Dermis microvascular lymphatic vessel endothelial cell (primary cell): ENCODE results near the gene NAA60. TPM values are rescaled to one million over a fixed set of nuclear protein-coding genes. Genes with fewer than 3 reads are reported as not detected.

ENCODE experiments used
- DNase-seq, 2 donors: peaks; one replicate each; pipeline versions ENCODE4 v3.0.0 to v3.0.0-alpha.2; 2010; ENCODE audit warnings: low read depth in 2 of 2
- total RNA-seq: library from RNA; depleted of rRNA; stranded (reverse); fragments of >200 nt; gene quantifications from 2 replicates; pipeline ENCODE4 v1.2.1, GENCODE V29; 2014

Gene NAA60
- total RNA-seq, 1 donor from 2014 or later: 6.8 TPM

DNA sequence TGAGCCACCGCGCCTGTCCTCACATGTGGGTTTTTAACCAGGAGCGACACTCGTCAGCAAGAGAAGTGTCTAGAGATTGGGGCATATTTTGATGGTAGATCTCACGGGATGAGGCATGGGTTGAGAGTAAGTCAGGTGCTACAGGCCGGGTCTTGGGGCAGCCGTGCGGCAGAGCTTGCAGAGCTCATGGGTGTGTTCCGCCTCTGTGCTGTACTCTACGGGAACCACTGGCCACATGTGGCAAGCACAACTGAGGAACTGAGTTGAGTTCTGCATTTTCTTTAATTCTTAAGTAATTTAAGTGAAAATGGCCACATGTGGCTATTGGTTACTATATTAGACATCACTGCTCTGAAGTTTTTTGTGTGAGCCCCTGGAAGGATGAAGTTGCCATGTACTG is 66.9 kb downstream of the NAA60 start:
- no peak for DNase-seq

DNA sequence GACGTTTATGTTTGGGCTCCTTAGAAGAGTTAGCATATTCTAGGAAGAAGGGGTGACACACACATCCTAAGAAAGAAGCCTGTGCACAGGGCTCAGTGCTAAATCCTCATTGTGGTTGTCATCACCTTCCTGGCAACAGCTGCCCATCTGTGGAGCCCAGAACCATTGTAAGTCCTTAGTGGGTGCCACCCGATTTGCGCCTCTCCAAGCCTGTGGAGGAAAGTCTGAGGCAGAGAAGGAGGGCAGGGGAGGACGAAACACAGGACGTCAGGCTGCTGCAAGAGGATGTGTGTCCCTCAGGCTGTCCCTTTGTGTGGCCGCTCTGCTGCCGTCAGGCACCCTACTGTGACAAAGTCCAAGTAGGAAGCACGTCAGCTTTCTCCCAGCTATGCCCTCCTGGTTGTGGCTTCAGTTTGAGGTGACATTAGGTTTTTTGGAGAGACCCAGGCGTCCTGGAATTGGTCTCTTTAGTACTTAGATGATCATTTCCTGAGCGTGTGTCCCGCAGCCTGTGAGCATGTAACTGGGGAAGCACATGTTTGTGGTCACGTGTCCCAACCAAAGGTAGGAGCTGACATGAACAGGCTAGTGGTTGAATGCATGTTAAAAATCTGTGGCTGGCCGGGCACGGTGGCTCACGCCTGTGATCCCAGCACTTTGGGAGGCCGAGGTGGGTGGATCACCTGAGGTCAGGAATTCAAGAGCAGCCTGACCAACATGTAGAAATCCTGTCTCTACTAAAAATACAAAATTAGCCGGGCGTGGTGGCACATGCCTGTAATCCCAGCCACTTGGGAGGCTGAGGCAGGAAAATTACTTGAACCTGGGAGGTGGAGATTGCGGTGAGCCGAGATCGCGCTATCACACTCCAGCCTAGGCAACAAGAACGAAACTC is 68.1 kb downstream of the NAA60 start:
- no peak for DNase-seq

DNA sequence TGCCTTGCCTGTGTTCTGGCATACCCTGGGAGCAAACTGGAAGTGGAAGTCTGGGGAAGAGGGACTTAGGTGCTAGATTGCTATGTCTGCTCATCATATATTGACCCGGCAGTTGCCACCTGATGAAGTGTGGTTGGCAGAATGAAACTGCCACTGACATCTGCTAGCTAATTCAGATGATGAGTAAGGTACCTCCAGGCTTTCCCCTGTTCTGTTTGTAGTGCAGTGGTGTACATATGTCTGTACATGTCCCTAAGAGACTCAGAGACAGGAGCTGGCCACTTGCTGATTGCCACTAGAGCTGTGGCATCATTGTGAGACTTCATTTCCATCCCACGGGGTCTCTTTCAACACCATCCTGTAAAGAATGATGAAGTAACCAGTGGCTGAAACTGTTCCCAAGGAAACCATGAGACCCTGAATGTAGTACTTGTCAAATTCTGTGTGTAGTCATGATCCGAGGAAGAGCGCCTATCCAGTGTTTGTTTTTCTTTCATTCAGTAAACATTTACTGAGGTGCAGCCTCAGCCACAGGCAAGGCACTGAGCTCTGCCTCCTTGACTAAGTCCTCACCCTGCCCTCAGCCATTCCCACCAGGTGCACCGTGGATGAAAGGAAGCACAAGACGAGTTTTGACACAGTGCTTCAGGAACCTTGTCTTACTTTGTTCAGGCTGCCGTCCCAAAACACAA is 70.6 kb downstream of the NAA60 start:
- no peak for DNase-seq

DNA sequence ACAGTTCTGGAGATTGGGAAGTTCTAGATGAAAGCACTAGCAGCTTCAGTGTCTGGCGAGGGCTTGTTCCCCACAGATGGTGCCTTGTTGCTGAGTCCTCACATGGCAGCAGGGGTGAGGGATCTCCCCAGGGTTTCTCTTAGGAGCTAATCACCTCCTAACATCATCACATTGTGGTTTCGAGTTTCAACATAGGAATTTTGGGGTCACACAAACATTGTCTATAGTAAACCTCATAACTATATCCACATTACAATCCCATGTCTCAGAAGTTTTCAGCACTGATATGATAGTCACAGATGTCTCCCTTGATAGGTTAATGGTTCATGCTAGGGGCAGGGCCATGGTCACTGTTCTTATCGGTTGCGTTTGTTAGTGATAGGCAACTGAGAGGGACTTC is 71.1 kb downstream of the NAA60 start:
- DNase-seq: no peak

DNA sequence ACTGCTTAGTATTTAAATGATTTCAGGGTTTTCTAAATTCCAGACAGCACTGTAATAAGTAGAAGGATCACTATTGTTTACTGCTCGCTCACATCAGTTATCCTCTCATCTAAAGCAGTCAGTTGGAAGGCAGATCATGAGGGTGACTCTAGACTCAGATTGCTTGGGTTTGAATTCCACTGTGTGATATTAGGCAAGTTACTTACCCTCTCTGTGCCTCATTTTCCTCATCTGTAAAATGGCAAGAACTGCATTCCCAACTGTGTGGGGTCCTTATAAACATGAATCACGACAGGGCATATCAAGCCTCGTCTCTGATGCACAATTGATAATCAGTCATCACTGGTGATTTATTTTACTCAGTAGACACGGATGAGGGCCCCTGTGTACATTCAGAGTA is 72.4 kb downstream of the NAA60 start:
- no peak for DNase-seq

DNA sequence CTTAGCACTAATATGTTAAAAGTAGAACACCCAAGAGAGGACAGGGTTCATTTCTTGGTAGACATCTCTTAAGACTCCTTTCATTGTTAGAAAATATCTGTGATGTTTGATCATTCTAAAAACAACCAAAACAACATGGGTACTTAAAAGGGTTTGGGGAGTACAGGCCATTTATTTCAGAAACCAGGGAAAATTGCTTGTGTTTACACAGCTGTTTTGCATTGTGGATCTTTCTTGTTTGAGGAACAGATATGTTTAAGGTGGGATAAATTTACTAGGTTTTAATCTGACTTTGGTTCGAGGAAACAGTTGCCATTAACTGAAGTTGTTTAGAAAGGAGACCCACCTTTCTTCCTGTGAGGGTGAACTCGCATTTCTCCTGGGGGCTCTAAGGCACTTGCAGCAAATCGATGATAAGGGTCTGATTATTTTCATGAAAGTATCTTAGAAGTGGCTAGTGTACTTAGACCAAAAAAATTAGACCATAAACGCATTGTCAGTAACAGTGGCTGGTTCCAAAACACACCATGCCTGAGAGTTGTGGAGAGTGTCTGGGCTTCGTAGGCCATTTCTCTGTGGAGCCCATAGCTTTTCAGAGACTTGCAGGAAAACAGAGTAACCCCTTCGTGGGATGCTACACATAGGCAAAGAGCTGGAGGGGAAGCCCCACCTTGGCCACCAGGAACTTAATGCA is 75.0 kb downstream of the NAA60 start:
- no peak for DNase-seq

DNA sequence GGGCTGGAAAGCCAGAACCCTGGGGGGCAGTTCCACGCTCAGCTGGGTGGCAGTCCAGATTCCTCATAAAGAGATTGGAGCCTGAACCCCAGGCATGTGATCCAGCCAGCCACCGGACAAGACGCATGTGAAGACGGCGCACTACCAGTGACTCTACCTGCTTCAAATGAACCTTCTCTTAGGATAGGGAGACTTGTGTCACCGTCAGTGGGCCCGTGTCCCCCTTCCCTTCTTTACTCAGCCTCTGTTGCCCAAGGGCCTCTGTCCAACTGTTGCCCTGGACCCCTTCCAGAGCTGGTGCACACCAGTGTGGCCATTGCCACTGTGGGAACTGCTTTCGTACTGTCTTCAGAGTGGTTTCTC is 75.5 kb downstream of the NAA60 start:
- DNase-seq: no peak

DNA sequence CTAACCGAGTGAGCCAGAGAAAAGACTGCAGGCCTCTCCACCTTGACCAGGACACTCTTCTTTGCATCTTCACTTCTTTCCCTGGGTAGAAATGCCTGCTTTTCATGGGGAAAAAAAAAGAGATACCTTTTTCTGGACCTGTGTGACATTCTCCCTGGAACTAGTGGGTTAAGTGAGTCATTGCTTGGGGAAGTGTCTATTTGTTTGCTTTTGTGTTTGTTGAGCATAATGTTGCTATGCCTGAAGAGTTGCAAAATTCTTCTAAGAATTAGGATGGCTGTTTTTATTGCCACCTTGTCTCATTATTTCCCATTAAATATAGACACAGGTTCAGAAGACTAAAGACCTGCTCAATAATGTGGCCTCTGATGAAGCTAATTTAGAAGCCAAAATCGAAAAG is 76.1 kb downstream of the NAA60 start:
- DNase-seq: no peak

DNA sequence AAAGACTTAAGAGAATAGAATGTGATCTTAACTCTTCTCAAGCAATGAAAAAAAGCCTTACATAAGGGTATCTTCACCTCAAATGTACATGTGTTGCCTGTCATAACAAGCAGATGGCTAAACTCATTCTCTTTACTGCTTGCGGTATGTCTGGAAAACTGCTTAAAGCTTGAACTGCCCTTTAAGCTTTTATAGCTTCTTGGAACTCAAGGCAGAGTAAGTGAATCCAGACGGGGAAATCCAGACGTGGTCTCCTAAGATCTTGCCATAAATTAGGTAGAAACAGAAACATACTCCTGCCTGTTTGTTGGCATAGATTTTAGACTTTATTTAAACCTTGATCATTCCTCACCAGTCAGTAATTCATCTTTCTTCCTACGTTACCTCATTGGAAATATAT is 76.9 kb downstream of the NAA60 start:
- DNase-seq: no peak

DNA sequence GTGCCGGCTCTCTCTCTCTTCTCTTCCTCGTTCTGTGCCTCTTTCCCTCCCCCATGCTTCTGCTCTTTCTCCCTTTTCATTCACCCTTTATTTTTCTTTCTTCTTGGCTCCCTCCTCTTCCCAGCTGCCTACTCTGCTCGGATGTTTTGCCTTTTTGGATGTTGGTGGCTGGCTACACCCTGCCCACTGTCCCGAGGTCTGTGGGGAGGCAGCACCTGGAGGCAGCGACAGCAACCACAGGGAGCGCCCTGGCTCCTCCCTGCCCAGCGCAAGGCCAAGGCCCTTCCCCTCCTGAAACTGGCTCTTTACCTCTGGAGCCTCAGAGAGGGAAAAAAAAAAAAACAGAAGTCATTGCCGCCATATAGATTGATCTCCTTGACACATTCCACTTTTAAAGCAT is 77.4 kb downstream of the NAA60 start:
- DNase-seq: no peak

DNA sequence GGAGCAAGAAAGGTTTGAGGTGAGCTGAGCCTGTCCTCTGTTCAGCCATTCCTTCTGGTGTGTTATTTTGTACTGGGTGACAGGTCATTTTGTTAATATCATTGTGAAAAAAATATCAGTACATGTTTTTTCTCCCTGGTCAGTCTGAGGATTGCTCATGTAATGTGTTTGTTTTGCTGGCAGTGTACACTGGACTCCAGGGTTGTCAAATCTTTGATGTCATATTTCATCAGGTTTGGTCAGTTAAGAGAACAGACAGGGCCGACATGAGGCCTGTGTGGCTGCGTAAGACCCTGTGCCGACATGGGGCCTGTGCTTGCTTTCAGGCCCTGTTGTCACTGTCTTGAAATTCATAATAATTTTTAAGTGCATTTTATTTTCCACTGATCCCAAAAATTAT is 79.8 kb downstream of the NAA60 start:
- DNase-seq: no peak

DNA sequence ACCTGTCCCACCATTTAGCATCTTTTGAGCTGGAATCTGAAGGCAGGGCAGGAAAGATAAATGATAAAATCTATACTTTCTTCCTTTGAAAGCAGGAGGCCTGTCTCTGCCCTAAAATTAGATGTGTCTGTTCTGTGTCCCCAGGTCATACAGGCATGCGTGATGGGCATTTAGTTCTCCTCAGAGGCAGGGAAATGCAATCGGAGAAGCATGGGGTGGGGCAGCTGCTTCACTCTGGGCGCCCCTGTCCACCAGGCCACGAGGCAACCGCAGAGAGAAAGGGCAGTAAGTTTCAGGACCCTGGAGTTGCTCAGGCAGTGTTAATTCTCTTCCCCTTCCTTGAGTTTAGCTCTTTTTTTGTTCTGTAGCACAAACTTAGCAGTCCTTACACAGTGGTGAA is 82.5 kb downstream of the NAA60 start:
- no peak for DNase-seq

DNA sequence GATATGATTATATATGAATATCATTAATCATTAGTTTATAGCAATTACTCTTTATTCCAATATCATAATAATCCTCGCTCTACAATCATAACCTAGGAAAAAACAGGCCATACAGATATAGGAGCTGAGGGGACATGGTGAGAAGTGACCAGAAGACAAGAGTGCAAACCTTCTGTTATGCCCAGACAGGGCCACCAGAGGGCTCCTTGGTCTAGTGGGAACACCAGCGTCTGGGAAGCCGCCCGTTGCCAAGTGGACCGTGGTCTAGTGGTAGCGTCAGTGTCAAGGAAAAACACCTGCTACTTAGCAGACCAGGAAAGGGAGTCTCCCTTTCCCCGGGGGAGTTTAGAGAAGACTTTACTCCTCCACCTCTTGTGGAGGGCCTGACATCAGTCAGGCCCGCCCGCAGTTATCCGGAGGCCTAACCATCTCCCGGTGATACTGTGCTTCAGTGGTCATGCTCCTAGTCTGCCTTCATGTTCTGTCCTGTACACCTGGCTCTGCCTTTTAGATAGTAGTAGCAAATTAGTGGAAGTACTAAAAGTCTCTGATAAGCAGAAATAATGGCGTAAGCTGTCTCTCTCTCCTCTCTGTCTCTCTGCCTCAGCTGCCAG is 83.8 kb downstream of the NAA60 start:
- peak; percentile 31 to 72 for DNase-seq

DNA sequence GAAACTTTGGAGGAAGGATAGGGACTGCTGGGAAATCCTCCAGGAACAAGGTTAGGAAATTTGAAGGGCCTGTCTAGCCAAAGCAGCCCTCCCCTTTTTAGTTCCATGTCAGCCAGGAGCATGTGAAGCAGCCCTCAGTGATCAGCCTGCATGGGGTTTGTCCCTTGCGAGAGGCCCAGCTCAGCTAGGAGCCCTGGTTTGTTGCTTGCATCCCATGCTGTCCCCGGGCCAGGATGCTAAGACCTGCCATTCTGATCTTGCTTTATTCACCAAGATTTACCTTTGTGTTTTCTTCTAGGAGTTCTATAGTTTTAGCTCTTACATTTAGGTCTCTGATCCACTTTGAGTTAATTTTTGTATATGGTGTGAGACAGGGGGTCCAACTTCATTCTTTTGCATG is 84.9 kb downstream of the NAA60 start:
- DNase-seq: no peak

DNA sequence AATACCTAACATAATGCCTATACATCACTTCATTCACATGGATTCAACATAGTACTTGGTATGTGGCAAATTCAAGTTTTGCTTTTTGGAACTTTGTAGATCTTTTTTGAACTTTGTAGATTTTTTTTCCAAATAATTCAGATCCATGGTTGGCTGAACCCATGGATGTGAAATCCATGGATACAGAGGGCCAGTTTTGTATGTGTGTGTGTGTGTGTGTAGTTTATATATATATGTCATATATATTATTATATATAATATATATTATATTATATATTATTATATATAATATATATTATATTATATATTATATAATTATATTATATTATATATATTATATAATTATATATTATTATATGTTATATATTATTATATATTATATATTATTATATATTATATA is 85.7 kb downstream of the NAA60 start:
- DNase-seq: no peak

DNA sequence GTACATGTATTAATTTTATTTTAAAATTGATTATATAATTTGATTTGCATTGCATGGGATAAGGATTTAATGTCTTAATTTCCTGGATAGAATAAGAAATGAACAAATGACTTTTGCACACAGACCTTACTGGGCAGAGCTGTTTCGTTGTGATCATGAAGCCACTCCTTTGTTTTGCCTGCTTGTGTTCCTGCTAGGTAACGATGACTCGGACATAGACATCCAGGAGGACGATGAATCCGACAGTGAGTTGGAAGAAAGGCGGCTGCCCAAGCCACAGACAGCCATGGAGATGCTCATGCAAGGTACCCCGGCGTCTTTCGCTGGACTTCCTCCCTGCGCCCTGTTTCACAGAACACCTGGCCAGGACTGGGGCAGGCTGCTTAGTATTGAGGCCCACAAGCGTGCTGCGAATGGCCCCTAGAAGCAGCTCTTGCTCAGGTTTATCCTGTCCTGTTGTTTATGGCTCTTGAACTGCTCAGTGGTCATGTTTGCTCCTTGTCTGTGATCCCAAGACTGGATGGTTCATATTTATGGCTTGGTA is 87.0 kb downstream of the NAA60 start:
- no peak for DNase-seq

DNA sequence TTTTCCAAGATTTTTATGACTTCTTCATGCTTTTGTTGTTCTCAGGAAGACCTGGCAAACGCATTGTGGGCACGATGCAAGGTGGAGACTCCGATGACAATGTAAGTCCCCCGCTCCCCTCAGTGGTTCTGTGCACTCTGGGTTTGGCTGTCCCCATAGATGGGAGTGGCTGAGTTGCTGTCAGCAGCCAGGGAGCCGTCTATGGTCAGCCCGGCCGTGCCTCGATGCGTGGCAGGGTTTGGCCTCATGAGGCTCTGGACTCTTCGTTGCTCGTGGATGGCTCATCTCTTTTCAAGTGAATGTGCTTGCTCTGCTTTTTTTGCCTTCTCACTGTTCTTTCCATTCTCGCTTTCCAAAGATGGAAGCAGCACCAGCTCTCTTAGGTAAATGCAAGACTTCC is 89.3 kb downstream of the NAA60 start:
- no peak for DNase-seq

DNA sequence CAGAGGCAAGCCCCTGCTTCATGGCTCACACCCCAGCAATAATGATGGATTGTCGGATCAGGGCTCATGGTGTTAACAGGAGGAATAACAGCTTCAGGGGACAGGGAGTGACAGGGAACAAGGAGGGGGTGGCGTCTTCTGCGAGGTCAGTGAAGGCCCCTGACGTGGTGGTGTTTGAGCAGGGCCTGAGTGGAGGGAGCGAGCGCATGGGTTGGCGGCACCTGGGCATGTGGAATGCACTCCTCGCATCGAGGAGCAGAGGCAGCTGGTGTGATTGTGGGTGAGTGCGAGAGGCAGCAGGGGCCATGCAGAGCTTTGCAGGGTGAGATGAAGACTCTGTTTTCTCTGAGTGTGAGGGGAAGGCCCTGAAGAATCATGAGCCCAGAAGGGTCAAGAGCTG is 90.6 kb downstream of the NAA60 start:
- no peak for DNase-seq

DNA sequence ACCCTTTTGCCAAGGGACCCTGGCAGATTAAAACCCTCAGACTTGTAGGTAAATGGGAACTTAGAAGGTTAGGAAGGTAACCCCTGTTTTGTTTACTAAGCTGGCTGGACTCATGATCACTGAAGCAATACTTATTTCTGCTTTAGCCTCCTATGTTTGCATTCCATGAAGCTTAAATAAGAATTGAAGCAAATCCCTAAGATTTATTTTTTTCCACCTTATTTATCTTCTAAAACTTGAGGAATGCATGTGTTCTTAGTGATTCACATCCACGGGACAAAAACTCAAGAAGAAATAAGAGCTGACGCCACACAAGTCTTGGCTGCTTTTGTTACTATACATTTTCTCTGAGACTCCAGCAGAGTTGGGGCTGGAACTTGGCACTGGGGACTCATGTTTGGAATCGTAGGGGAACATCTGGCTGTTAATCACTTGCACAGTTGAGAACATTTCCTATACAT is 92.8 kb downstream of the NAA60 start:
- no peak for DNase-seq
